HEK293 (cell line): Measurements from ENCODE around the gene SARS1.

ENCODE experiments used
- CTCF ChIA-PET: fragments of 350-600 bp; formaldehyde crosslinking; extraction: SDS; loops from one replicate; lab custom pipeline; 2021; ENCODE audit warnings: antibody characterized with exemption; lab: Yijun Ruan, JAX
- POLR2A ChIA-PET: fragments of 300-600 bp; formaldehyde crosslinking; extraction: SDS; loops from one replicate; lab custom pipeline; 2020; ENCODE audit warnings: antibody characterized with exemption, inconsistent platforms; lab: Yijun Ruan, JAX
- H3K27ac ChIP-seq: fragments of 200-500 bp; sonication (Bioruptor generic); 2 replicates; pipeline ENCODE4 v1.5.1; 2014; ENCODE audit warnings: low read depth, low read length, control low read depth, inconsistent platforms; ENCODE audit errors: extremely low read depth
- H3K36me3 ChIP-seq, 2 experiments: fragments of 200-500 bp in 1 of 2; sonication (Bioruptor generic) in 1 of 2; 1 replicate in 1 of 2; 2 replicates in 1 of 2; pipeline ENCODE4 v1.5.1; 2014 to 2017; ENCODE audit warnings: inconsistent platforms in 2 of 2, low read length in 2 of 2; ENCODE audit not compliant: control insufficient read depth in 2 of 2, insufficient read depth in 1 of 2
- H3K4me1 ChIP-seq: fragments of 200-500 bp; sonication (Bioruptor generic); 2 replicates; pipeline ENCODE4 v1.5.1; 2014; ENCODE audit warnings: mild to moderate bottlenecking, low read length, inconsistent platforms; ENCODE audit not compliant: control insufficient read depth, insufficient read depth
- H3K4me3 ChIP-seq: 2 replicates; pipeline ENCODE4 v1.5.1; 2011; ENCODE audit warnings: low read depth, mild to moderate bottlenecking, control low read depth, low read length, moderate library complexity
- H3K9me3 ChIP-seq: fragments of 200-500 bp; sonication (Bioruptor generic); 2 replicates; pipeline ENCODE4 v1.5.1; 2014; ENCODE audit warnings: low read depth, low read length, inconsistent platforms; ENCODE audit not compliant: control insufficient read depth, insufficient read depth
- BCL11A ChIP-seq: fragments of 450-650 bp; formaldehyde crosslinking; IDR thresholded peaks from 2 replicates; pipeline ENCODE4 v1.5.1; 2016; ENCODE audit warnings: low read depth, missing biosample characterization, missing genetic modification characterization
- KLF9 ChIP-seq: fragments of 450-650 bp; formaldehyde crosslinking; IDR thresholded peaks from 2 replicates; pipeline ENCODE4 v1.5.1; 2016; ENCODE audit warnings: missing biosample characterization, missing genetic modification characterization, low read depth
- PRDM10 ChIP-seq: fragments of 450-650 bp; formaldehyde crosslinking; IDR thresholded peaks from 2 replicates; pipeline ENCODE4 v1.5.1; 2016; ENCODE audit warnings: missing biosample characterization, missing genetic modification characterization
- REPIN1 ChIP-seq: fragments of 450-650 bp; formaldehyde crosslinking; IDR thresholded peaks from 2 replicates; pipeline ENCODE4 v1.5.1; 2017; ENCODE audit warnings: missing biosample characterization, missing genetic modification characterization, low read depth
- SCRT2 ChIP-seq: fragments of 450-650 bp; formaldehyde crosslinking; IDR thresholded peaks from 2 replicates; pipeline ENCODE4 v1.5.1; 2016; ENCODE audit warnings: missing biosample characterization, missing genetic modification characterization
- TCF7L2 ChIP-seq: IDR thresholded peaks from 2 replicates; pipeline ENCODE4 v1.6.1; 2011; ENCODE audit warnings: low read depth, mild to moderate bottlenecking, inconsistent platforms, low read length, moderate library complexity, borderline replicate concordance
- YY2 ChIP-seq: fragments of 450-650 bp; formaldehyde crosslinking; IDR thresholded peaks from 2 replicates; pipeline ENCODE4 v1.5.1; 2016; ENCODE audit warnings: missing biosample characterization, missing genetic modification characterization
- ZEB2 ChIP-seq: fragments of 450-650 bp; formaldehyde crosslinking; IDR thresholded peaks from 2 replicates; pipeline ENCODE4 v1.5.1; 2016; ENCODE audit warnings: missing biosample characterization, missing genetic modification characterization
- ZNF2 ChIP-seq: fragments of 450-650 bp; formaldehyde crosslinking; IDR thresholded peaks from 2 replicates; pipeline ENCODE4 v1.5.1; 2016; ENCODE audit warnings: missing biosample characterization, missing genetic modification characterization
- ZNF214 ChIP-seq: fragments of 450-650 bp; formaldehyde crosslinking; IDR thresholded peaks from 2 replicates; pipeline ENCODE4 v1.5.1; 2017; ENCODE audit warnings: missing biosample characterization, mild to moderate bottlenecking, missing genetic modification characterization, borderline replicate concordance
- ZNF248 ChIP-seq: fragments of 450-650 bp; formaldehyde crosslinking; IDR thresholded peaks from 2 replicates; pipeline ENCODE4 v1.5.1; 2017; ENCODE audit warnings: missing biosample characterization, missing genetic modification characterization
- ZNF341 ChIP-seq: fragments of 450-650 bp; formaldehyde crosslinking; IDR thresholded peaks from 2 replicates; pipeline ENCODE4; 2016; ENCODE audit warnings: low read depth, missing biosample characterization, missing genetic modification characterization
- ZNF530 ChIP-seq: fragments of 450-650 bp; formaldehyde crosslinking; IDR thresholded peaks from 2 replicates; pipeline ENCODE4 v1.5.1; 2016; ENCODE audit warnings: low read depth, missing biosample characterization, missing genetic modification characterization
- ZNF561 ChIP-seq: fragments of 450-650 bp; IDR thresholded peaks from 2 replicates; pipeline ENCODE4 v1.5.1; 2018; ENCODE audit warnings: missing biosample characterization, missing genetic modification characterization, borderline replicate concordance
- ZNF707 ChIP-seq: fragments of 450-650 bp; formaldehyde crosslinking; IDR thresholded peaks from 2 replicates; pipeline ENCODE4 v1.5.1; 2016; ENCODE audit warnings: missing biosample characterization, missing genetic modification characterization
- ZNF768 ChIP-seq: fragments of 450-650 bp; formaldehyde crosslinking; IDR thresholded peaks from 2 replicates; pipeline ENCODE4 v1.5.1; 2018; ENCODE audit warnings: missing biosample characterization, mild to moderate bottlenecking, missing genetic modification characterization
- ZNF830 ChIP-seq: fragments of 450-650 bp; IDR thresholded peaks from 2 replicates; pipeline ENCODE4 v1.5.0; 2018; ENCODE audit warnings: missing biosample characterization, missing genetic modification characterization, low read depth, mild to moderate bottlenecking, moderate library complexity
- ZSCAN30 ChIP-seq: fragments of 450-650 bp; IDR thresholded peaks from 2 replicates; pipeline ENCODE4 v1.5.1; 2018; ENCODE audit warnings: missing biosample characterization, mild to moderate bottlenecking, missing genetic modification characterization, moderate library complexity
- TF ChIP-seq, protein P1 (sequence below): fragments of 450-650 bp; formaldehyde crosslinking; IDR thresholded peaks from 2 replicates; pipeline ENCODE4 v1.5.1; 2016; ENCODE audit warnings: missing biosample characterization, missing genetic modification characterization
- TF ChIP-seq, protein P2 (sequence below): fragments of 450-650 bp; formaldehyde crosslinking; IDR thresholded peaks from 2 replicates; pipeline ENCODE4 v1.5.0; 2017; ENCODE audit warnings: missing biosample characterization, missing genetic modification characterization, borderline replicate concordance
- TF ChIP-seq, protein P3 (sequence below): fragments of 450-650 bp; formaldehyde crosslinking; conservative IDR thresholded peaks from 2 replicates; pipeline ENCODE4 v1.5.1; 2016; ENCODE audit warnings: low read depth, missing biosample characterization, missing genetic modification characterization

The SARS1 gene

DNA sequence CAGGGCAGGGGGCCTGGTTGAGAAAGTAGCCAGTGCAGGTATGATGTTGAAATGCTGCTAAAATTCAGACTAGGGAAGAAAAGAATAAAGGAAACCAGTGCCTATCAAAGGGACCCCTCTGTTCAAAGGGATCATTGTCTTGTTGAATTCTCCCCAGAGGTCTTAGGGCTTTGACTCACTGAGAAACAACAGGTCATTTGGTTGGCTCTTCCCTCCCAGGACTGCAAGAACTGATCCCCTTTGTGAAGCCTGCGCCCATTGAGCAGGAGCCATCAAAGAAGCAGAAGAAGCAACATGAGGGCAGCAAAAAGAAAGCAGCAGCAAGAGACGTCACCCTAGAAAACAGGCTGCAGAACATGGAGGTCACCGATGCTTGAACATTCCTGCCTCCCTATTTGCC lies 23.8 kb downstream of the SARS1 start:
- peaks cover 18 to 70% of the 10 kb centered on the region in 2 experiments; a peak in 2 of 3 replicates for H3K36me3 ChIP-seq
- POLR2A ChIA-PET = no interaction called here
- no peak overlapping the region for H3K27ac ChIP-seq

DNA sequence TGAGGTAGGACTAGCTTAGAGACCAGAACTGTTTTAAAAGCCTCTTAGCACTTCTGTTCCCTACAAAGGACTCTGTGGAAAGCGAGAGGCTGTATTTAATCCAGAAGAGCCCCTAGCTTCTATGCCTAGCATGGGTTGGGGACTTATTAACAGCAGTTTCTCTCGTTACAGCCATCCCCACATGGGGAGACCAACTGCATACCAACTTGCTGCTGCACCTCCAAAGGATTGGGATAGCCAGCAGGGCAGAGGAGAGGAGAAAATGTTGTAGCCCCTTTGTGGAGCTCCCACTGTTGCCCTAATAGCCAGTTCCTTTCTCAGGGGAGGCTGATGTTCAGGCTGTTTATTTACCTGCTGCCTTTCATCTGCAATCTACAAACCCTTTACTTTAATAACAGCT lies 24.7 kb downstream of the SARS1 start:
- Histone ChIP-seq H3K4me3 (no peak overlapping the region), H3K27ac (no peak overlapping the region), H3K9me3 (no peaks in the 10 kb centered on the region), H3K36me3 (peaks cover 13 to 62% of the 10 kb centered on the region in 2 experiments; a peak in 2 of 3 replicates), H3K4me1 (no peaks in the 10 kb centered on the region)
- ChIA-PET POLR2A (interaction anchor here (3.3 kb wide), 1 partner anchor 160 kb away, joined by 15 read pairs; the partner anchor contains the start of gene SORT1), CTCF (interaction anchor here (0.6 to 2.9 kb wide), 9 partner anchors 7 to 294 kb away, joined by 3 to 30 read pairs (median 9); partner anchors contain the start of gene SORT1)
- TF ChIP-seq BCL11A (tag by site-specific recombination) = no peak
- no peak for TF ChIP-seq ZNF707 (tag by site-specific recombination)
- no peak for TF ChIP-seq ZNF830 (tag by site-specific recombination)
- TF ChIP-seq ZNF214 = no peak
- TF ChIP-seq ZSCAN30 = peak; percentile 61; the same call in 1 of the 2 replicates
- TF ChIP-seq TCF7L2 = no peak
- TF ChIP-seq, protein P1, sequence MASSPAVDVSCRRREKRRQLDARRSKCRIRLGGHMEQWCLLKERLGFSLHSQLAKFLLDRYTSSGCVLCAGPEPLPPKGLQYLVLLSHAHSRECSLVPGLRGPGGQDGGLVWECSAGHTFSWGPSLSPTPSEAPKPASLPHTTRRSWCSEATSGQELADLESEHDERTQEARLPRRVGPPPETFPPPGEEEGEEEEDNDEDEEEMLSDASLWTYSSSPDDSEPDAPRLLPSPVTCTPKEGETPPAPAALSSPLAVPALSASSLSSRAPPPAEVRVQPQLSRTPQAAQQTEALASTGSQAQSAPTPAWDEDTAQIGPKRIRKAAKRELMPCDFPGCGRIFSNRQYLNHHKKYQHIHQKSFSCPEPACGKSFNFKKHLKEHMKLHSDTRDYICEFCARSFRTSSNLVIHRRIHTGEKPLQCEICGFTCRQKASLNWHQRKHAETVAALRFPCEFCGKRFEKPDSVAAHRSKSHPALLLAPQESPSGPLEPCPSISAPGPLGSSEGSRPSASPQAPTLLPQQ (tag by site-specific recombination) = no peak

More for the DNA sequence above, 23.8 kb downstream of the SARS1 start:
- H3K4me1 ChIP-seq = no peaks in the 10 kb centered on the region
- no peak overlapping the region for H3K4me3 ChIP-seq
- H3K9me3 ChIP-seq = no peaks in the 10 kb centered on the region
- TF ChIP-seq PRDM10 (tag by site-specific recombination) (no peak), SCRT2 (peak; percentile 50; the same call in 1 of the 2 replicates)
- TF ChIP-seq, all 188 proteins: peak for 1
- CTCF ChIA-PET = interaction anchor here (2.3 kb wide), 1 partner anchor 295 kb away, joined by 8 read pairs; no protein-coding TSS in a partner anchor

DNA sequence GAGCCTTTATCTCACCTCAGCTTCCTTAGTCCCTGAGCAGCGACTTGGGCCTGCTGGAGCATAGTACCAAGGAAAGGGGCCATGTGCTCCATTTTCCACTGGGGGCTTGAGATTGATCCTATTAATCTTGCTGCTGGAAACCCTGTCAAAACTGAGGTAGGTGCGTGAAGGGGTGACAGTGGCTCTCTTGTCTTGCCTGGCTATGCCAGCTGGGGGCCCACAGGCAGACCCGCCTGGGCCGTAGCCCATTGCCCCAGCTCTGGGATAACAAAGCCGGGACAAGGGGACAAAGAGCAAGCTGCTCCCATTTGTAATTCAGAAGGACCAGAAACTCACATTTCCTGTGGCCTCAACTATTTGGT lies 25.3 kb downstream of the SARS1 start:
- peaks cover 8 to 61% of the 10 kb centered on the region in 2 experiments; a peak in 2 of 3 replicates for H3K36me3 ChIP-seq
- H3K4me1 ChIP-seq = no peaks in the 10 kb centered on the region
- CTCF ChIA-PET = interaction anchor here (0.6 to 2.9 kb wide), 18 partner anchors 8 to 296 kb away, joined by 3 to 30 read pairs (median 4); partner anchors contain the start of genes CELSR2 and SORT1
- TF ChIP-seq ZNF768 (tag by site-specific recombination) (no peak), REPIN1 (tag by site-specific recombination) (no peak), KLF9 (no peak), YY2 (no peak), ZNF530 (tag by site-specific recombination) (no peak), ZNF341 (tag by site-specific recombination) (no peak), ZNF2 (tag by site-specific recombination) (no peak), ZEB2 (tag by site-specific recombination) (no peak), ZNF248 (tag by site-specific recombination) (no peak), ZNF561 (tag by site-specific recombination) (no peak)
- TF ChIP-seq, protein P2, sequence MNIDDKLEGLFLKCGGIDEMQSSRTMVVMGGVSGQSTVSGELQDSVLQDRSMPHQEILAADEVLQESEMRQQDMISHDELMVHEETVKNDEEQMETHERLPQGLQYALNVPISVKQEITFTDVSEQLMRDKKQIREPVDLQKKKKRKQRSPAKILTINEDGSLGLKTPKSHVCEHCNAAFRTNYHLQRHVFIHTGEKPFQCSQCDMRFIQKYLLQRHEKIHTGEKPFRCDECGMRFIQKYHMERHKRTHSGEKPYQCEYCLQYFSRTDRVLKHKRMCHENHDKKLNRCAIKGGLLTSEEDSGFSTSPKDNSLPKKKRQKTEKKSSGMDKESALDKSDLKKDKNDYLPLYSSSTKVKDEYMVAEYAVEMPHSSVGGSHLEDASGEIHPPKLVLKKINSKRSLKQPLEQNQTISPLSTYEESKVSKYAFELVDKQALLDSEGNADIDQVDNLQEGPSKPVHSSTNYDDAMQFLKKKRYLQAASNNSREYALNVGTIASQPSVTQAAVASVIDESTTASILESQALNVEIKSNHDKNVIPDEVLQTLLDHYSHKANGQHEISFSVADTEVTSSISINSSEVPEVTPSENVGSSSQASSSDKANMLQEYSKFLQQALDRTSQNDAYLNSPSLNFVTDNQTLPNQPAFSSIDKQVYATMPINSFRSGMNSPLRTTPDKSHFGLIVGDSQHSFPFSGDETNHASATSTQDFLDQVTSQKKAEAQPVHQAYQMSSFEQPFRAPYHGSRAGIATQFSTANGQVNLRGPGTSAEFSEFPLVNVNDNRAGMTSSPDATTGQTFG = no peak
- TF ChIP-seq, protein P3, sequence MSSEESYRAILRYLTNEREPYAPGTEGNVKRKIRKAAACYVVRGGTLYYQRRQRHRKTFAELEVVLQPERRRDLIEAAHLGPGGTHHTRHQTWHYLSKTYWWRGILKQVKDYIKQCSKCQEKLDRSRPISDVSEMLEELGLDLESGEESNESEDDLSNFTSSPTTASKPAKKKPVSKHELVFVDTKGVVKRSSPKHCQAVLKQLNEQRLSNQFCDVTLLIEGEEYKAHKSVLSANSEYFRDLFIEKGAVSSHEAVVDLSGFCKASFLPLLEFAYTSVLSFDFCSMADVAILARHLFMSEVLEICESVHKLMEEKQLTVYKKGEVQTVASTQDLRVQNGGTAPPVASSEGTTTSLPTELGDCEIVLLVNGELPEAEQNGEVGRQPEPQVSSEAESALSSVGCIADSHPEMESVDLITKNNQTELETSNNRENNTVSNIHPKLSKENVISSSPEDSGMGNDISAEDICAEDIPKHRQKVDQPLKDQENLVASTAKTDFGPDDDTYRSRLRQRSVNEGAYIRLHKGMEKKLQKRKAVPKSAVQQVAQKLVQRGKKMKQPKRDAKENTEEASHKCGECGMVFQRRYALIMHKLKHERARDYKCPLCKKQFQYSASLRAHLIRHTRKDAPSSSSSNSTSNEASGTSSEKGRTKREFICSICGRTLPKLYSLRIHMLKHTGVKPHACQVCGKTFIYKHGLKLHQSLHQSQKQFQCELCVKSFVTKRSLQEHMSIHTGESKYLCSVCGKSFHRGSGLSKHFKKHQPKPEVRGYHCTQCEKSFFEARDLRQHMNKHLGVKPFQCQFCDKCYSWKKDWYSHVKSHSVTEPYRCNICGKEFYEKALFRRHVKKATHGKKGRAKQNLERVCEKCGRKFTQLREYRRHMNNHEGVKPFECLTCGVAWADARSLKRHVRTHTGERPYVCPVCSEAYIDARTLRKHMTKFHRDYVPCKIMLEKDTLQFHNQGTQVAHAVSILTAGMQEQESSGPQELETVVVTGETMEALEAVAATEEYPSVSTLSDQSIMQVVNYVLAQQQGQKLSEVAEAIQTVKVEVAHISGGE (tag by site-specific recombination) = no peak

More for the DNA sequence above, 25.3 kb downstream of the SARS1 start:
- Histone ChIP-seq H3K4me3 (no peak overlapping the region), H3K27ac (no peak overlapping the region), H3K9me3 (no peaks in the 10 kb centered on the region)
- POLR2A ChIA-PET = interaction anchor here (0.5 to 3.3 kb wide), 3 partner anchors 11 to 159 kb away, joined by 4 to 15 read pairs (median 5); partner anchors contain the start of genes CELSR2 and SORT1
